HG03558 (cell line): ENCODE results near the gene PIGR.

Experiments used
- ATAC-seq: cut with Tn5 transposase; IDR thresholded peaks from one replicate; pipeline ENCODE4 v1.9.1; 2021; ENCODE audit warnings: moderate number of reproducible peaks; ENCODE audit not compliant: unreplicated experiment; ENCODE audit errors: extremely low read depth

PIGR gene

DNA sequence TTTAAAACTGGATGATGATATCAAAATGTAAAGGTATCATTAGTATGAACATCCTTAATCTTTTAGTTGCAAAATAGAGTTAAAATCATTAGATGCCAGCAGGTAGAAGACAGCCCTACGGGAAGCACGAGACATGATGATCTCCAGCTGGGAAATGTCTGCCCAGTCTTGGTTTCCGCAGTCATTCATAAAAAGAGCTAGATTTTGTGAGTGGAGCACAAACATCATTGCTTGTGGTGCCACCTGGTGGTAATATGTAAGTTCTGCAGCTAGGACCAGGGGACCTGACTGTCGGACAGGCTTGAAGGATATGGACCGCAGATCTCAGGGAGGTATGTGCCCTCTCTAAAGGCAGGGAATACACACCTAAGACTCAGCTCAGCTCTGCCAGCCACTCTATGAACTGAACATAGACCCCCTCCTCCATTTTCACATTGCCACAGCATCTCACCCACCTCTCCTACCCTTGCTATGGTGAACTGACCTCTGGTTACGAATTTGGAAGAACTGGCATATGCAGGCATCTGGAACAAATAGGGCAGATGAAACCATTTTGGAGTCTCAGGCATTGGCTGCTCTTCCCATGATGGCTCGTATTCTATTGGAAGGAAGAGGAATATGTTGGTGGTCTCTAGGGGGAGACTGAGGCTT lies 33.7 kb downstream of the PIGR start:
- no peak for ATAC-seq

DNA sequence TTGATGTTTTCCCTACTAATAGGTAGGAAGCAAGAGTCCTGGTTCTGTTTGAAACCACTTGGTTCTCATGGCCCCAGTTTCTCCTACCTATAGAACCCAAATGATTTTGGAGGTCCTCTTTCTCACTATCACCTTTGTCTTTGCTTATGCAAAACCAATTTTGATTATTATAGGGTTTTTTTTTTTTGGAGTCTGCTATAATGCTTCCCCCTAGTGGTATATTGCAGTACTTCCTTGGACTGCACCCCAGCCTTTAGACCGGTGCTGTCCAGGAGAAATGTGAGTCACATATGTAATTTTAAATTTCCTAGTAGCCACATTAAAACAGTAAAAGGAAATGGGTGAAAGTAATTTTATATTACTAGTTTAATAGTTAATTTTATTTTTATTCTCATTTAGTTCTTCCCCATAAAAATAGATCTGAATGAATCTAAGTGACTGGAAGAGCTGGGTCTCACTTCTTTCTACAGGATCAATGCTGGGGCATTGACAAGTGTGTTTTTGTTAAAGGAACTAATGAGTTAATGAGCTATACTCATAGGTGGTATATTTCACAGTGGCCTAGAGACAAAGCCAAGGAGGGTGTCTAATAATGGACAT lies 35.1 kb downstream of the PIGR start:
- no peak for ATAC-seq

DNA sequence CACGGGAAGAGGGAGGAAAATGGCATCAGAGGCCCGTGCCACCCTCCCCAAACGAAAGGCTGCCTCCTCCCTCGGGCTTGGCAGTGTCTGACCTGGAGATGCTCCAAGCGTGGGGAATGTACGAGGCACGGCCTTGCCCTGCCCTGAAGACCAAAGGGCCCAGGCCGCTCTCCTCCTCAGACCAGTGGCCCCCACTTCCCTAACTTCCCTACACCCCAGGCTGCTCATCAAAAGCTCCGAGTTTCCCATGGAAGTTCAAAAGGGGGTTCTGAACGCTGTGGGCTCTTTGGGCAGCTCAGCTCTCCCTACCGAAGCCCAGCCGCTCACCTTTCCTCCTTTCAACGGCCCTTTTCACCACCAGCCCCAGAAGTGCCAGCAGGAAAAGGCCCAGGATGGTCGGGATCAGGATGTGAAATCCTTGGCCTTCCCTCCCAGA lies 36.4 kb downstream of the PIGR start:
- no peak for ATAC-seq

DNA sequence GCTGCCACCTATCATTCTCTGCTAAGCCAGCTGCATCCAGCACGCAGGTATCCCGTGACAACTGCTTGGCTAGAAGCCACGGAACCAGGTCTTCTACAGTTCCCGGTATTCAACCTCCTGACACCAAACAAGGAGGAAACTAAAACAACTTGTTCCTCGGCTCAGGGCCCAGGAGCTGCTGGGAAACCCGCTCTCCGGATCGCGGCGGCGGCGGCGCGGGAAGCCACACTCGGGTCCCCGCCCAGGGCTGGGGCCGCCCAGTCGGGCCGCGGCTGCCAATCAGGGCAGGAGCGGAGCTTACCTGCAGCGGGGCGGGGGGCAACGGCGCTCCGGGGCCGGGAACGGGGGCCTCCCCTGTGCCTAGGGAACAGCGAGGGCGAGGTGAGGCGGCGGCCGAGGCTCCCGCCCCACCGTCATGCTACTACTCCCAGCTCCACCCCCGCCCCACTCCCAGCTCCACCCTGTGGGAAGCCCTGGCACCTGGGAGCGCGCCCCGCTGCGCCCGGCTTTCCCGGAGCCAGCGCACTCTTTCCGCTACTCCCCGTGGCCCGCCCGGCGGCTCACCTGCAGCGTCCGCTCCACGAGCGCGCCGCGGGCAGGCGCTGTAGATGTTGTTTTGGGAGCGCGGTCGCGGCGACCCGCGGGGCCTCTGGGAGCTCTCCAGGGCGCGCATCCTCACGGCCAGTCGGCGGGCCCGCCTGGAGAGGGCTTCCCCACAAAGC lies 36.9 kb downstream of the PIGR start:
- ATAC-seq, result no peak

DNA sequence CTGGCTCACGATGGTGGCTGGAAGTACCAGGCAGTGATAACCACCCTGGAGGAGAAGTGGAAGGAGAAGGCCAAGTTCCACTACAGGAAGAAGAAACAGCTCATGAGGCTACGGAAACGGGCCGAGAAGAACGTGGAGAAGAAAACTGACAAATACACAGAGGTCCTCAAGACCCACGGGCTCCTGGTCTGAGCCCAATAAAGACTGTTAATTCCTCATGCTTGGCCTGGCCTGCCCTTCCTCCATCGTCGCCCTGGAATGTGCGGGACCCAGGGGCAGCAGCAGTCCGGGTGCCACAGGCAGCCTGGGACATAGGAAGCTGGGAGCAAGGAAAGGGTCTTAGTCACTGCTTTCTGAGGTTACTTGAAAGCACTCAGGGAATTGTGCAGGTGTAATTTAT lies 38.2 kb downstream of the PIGR start:
- ATAC-seq, result no peak

DNA sequence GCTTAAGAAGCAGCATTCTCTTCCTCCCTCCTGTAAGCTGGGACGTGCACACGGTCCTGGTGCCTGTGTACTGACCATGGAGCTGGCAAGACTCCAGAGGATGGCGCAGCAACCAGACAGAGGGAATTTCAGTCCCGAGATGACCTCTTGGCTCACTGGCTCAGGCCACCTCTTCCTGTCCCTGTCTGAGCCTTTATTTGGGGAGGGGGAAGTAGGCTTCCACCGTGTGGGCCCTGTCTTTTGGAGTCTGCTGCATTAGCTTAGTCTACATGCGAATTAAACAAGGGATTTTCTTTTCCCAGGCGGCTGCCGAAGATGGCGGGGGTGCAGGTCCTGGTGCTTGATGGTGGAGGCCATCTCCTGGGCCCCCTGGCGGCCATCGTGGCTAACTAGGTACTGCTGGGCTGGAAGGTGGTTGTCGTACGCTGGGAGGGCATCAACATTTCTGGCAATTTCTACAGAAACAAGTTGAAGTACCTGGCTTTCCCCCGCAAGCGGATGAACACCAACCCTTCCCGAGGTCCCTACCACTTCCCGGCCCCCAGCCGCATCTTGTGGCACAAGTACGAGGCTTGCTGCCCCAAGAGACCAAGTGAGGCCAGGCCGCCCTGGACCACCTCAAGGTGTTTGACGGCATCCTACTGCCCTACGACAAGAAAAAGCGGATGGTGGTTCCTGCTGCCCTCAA lies 38.8 kb downstream of the PIGR start:
- ATAC-seq, result no peak

DNA sequence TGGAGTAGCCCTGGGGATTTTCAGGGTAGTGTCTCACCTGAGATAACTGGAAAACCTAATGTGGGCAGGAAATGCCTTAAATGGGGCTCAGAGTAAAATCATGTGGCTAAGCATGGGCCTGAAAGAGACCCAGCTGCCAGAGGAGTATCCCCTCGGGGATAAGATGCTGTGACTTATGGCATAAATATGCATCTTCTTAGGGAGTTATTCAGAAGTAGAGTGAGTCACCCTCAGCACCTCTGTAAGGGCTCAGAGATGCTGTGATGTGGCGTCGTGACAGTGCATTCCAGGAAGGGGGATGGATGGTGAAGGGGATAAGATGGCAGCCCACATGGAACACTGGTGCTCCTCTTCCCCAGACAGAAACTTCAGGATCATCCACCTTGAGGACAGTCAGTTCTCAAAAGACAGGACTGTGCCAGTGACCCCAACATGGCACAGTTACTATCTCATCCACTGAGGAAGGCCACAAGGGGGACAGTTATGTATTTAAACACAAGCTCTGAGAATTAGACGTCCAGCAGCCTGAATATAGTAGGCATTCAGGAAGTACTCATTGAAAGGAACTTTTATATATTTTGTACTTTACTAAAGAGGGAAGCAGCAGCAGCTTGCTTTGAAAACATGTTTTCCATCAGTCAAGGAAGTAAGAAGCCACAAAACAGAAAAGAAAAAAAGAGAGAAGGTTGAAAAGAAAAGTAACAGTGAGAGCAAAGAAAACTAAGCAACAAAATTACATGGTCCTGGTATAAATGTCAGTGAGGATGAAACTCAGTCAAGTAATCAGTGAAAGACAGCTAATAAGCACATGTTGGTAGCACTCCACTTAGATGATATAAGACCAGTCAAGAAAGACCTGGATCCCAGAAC lies 40.7 kb downstream of the PIGR start:
- peak; percentile 39 for ATAC-seq

DNA sequence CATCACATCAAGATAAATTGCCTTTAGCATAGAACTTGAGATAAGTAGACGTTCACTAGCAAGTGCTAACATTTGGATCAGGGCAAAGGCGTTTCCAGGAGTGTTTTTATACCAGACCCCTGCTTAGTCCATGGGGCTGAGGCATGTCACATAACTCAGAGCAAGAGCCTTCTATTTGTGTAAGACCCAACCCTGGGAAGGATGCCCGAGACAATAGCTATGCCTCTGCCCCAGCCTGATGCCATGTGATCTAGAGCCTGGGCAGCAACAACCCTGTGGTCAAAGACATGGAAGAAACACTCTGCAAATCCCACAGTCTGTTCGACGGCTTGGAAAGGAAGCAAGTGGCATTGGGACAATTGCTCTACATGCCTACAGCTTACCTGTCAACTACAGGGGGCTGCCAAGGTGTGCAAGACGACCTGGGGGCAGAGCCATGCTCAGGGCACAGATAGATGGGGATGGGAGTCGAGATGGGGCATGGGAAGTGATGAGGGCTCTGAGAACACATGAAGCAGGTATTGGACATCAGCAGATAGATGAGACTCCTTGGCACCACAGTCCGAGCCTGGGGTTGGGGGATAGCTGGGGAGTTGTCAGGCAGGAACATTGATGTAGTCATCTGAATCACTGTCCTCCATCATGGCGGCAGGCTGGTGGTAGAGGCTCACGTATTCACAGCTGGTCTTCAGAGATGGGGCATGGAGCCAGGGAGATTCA lies 41.7 kb downstream of the PIGR start:
- no peak for ATAC-seq

DNA sequence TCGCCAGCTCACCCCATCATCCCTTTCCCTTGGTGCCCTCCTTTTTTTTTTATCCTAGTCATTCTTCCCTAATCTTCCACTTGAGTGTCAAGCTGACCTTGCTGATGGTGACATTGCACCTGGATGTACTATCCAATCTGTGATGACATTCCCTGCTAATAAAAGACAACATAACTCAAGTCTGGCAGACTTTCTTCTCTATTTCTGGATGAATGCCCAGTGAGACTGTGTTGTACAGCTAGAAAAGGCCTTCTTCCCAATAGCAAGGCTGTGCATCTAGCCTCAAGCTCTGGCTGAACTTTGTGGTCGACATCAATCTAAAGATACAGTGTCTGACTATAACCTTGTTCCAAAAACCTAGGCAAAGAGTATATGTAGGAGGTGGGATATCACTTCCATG lies 42.6 kb downstream of the PIGR start:
- ATAC-seq, result no peak

DNA sequence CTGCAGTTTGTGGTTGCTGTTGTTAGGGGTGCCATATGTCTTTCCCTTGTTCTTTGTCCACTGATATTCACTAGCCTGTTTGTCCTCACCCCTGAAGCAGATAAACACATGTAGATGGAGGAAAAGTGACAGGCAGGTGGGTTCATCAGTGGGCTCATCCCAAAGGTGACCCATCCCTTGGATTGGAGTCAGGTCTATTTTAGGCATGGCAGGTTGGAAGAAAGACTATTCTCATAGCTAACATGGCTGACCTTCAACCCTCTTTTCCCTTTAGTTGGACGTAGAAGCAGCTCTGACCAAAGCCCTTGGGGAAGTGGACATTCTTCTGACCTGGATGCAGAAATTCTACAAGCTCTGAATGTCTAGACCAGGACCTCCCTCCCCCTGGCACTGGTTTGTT lies 43.6 kb downstream of the PIGR start:
- ATAC-seq, result no peak

DNA sequence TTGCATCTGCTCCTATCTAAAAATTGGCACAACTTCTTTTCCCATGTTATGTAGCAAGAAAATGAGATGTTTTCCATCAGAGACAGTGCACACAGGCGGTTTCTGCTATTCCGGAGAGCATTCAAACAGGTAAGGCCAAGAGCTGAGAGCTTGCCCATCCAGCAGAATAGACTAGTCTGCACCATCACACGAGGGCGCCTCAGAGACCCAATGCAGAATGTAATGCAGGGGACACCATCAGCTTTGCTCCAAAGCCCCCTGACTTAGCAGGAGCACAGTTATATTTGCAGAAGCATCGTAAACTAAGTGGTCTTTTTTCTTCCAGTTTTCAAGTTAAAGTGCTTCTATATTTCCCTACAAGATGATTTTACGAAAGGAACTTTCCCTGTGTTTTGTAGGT lies 44.3 kb downstream of the PIGR start:
- no peak for ATAC-seq

DNA sequence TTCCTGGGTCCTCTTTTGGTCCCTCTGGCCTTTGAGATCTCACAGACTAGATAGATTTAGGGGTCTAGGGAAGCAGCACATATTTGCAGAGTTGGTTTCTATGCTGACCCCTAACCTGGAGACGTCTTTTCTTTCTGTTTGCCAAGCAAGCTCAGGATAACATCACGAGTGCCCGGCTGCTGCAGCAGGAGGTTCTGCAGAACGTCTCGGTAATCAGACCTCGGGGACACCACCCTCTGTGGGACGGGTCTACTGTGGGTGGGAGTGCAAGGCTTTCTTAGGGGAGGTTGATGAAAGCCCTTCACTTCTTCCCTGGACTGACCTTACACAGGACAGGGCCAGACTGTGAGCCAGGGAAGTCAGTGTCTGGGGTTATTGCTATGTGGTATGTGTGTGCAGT lies 46.1 kb downstream of the PIGR start:
- no peak for ATAC-seq

DNA sequence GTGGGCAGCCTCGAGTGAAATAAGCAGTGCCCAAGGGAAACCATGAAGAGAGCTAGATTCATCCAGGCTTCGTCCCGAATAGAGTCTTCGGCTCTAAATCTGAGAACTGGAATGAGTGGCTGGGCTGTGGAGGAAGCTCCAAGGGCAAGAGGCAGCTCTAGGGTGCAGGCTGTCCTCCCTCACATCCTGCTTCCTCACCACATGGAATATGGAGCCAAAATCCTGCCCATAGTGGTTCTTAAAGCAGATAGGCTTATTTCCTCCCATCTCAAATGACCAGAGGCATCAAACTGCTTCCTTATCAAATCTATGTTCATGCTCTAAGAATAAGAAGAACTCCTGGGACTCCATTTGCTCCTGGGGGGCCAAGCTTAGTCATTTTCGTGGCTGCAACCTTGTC lies 46.5 kb downstream of the PIGR start:
- ATAC-seq, result no peak

DNA sequence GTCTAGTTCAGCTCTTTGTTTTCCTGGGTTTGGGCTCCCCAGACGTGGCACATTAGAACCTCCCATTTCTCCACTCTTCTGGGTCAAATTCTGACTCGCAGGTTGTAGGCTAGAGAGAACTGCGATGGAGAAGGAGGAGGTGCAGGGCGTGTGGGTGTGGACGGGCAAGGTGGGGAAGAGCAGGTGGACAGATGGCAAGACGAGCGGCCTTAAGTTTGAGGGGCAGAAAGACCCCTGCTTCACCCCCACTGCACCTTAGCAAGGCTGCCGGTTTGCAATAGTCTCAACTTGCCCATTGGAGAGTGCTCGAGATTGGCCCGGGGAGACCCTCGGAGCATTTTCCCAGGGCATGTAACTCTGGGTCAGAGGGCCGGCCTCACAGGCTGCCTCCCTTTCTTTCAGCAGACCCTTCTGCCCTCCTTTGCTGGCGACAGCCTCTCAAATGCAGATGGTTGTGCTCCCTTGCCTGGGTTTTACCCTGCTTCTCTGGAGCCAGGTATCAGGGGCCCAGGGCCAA lies 47.3 kb downstream of the PIGR start:
- ATAC-seq, result no peak

DNA sequence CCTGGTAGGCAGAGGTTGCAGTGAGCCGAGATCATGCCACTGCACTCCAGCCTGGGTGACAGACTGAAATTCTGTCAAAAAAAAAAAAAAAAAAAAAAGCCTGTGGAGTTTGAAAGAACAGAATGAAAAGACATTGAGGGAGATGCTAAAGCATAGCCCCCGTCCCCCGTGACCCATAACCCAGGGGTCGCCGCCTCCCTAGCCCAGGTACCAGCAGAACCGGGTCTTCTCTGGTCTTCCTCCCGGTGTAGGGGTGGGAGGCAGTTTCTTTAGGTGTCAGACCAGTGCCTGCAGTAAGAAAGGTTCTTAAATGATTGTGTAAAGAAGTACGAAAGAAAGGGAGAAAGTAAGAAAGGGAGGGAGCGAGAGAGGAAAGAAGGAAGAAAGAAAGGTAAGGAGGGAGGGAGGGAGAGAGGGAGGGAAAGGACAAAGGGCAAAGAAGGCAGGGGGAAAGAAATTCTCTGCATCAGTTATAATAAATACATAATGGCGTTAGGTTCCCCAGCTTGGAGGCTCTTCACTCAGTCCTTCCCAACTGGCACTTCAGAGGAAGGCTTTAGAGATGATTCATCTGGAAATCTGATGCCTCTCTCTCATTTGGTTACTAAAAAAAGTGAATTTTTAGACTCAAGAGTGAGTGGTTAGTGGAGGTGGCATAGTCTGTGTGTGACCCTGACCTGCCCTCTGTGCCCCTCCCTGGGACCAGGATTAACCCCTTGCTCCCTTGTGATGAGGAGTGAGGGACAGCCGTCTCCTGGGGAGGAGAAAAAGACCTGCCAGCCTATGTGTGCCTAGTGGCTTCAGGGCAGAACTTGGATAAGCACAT lies 48.0 kb downstream of the PIGR start:
- ATAC-seq, result no peak

DNA sequence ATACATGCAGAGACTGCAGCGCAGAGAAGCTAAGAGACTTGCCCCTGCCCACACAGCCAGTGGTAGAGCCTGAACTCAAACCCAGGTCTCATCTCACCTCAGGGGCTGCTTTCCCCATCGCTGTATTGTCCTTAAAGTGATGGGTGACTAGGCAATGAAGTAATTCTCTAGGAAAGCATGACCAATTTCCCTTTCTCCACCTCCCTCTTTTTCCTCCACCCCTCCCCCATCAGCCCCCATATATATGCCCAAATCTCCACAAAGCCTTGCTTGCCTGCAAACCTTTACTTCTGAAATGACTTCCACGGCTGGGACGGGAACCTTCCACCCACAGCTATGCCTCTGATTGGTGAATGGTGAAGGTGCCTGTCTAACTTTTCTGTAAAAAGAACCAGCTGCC lies 49.1 kb downstream of the PIGR start, which contains the start of gene IL24:
Gene IL24, plus strand, starts transcription at position 269 of the 400 bp plus-strand sequence. CDS start 390 bp downstream, outside the sequence.
- ATAC-seq, result no peak

DNA sequence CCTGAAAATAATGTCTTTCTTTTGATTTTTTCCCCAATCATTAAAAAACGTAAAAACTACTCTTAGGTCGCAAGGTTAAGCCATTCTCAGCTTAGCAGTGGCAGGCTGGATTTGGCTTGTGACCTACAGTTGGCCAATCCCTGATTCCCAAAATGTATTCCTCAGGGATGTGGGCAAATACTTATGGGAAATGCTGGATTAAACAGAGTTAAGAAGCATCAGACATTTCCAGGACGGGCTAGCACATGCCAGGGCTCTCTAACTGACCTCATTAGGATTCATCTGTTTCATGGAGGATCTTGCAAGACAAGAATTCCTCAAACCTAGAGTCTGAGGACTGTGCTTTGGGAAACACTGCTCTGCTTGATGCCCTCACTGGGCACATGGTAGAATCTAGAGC lies 50.0 kb downstream of the PIGR start:
- ATAC-seq, result no peak

DNA sequence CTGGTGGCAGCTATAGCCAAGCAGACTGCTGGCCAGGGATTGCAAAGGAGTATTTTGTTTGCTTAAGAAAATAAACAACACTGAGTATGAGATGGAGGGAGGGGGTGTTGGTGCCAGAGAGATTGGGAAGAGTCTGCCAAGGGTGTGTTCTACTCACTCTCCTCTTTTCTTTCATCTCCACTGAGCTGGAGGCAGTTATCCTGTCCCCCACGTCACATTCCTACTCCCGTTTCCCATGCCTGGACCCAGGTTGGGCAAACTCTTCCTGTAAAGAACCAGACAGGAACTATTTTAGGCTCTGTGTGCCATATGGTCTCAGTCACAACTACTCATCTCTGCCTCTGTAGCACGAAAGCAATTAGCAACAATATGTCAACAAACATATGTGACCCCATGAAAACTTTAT lies 50.4 kb downstream of the PIGR start:
- no peak for ATAC-seq
